Testis (tissue), 3 donors: Measurements from ENCODE around the gene QDPR. TPM values are rescaled to one million over a fixed set of nuclear protein-coding genes. Genes with fewer than 3 reads are reported as not detected.
"Not testable (repeated sequence)": the region's sequence is repeated elsewhere in the genome, so short reads cannot be mapped to it uniquely, and the experiment has no call there.

ENCODE experiments used
- DNase-seq: peaks from one replicate; pipeline ENCODE4 v3.0.0-alpha.2; 2019
- H3K27ac ChIP-seq, 2 donors: fragments of 200-600 bp; sonication (generic); one replicate each; pipeline ENCODE4 v1.5.1; 2019
- H3K27me3 ChIP-seq: fragments of 200-600 bp; sonication (generic); one replicate; pipeline ENCODE4 v1.5.1; 2019
- H3K36me3 ChIP-seq: fragments of 200-600 bp; sonication (generic); one replicate; pipeline ENCODE4 v1.5.1; 2017; ENCODE audit warnings: low read depth; ENCODE audit errors: missing control alignments
- H3K4me1 ChIP-seq: fragments of 200-600 bp; sonication (generic); one replicate; pipeline ENCODE4 v1.5.1; 2019
- H3K4me3 ChIP-seq, 2 donors: fragments of 200-600 bp; sonication (generic); one replicate each; pipeline ENCODE4 v1.5.1; 2017 to 2019
- H3K9me3 ChIP-seq: fragments of 200-600 bp; sonication (generic); one replicate; pipeline ENCODE4 v1.5.1; 2017
- CTCF ChIP-seq, 3 experiments: fragments of 450-650 bp in 2 of 3; fragments of 200-600 bp in 1 of 3; sonication (generic) in 1 of 3; IDR thresholded peaks; one replicate each; pipeline ENCODE4 v1.5.1; 2016 to 2019; ENCODE audit warnings: antibody characterized with exemption in 3 of 3, mild to moderate bottlenecking in 2 of 3, moderate library complexity in 1 of 3
- POLR2A ChIP-seq: fragments of 450-650 bp; IDR thresholded peaks from one replicate; pipeline ENCODE4 v1.6.1; 2017; ENCODE audit warnings: antibody characterized with exemption, mild to moderate bottlenecking, moderate library complexity
- WGBS, 2 donors: methylation state at CpG; one replicate each; pipeline ENCODE4 v1.1.5; 2018; 5-methylcytosine and 5-hydroxymethylcytosine counted together
- intact Hi-C: fragments of 100-400 bp; cut with DNase I; formaldehyde crosslinking; loops from one replicate; pipeline ENCODE4 v1.15.1; 2023; ENCODE audit warnings: low total_unique reads
- polyA plus RNA-seq: library from polyadenylated mRNA; stranded (reverse); fragments of 350-450 nt; fragmentation: Illumina TruSeq; extraction: RNeasy Lipid Tissue Mini Kit (QIAGEN cat#74804); gene quantifications from one replicate; pipeline ENCODE4 v1.2.3, GENCODE V29; 2014; ENCODE audit warnings: low read depth, low replicate concordance; ENCODE audit not compliant: insufficient read depth
- total RNA-seq, 2 donors: library from RNA; depleted of rRNA; stranded (reverse); fragments of >200 nt; gene quantifications; one replicate each; pipeline ENCODE4 v1.2.3, GENCODE V29; 2016

Gene QDPR
- total and polyA plus RNA-seq, 3 donors from 2014 or later, result 15.9 to 31.7 (median 20.7) TPM

GRCh38 chr4:17544831-17545234, 32.9 kb upstream of the QDPR start:
- DNase-seq, result no peak
- WGBS, 2 donors, result 36 to 59% methylated on average over 2 to 3 of the region's 3 CpGs
- Histone ChIP-seq H3K4me1 (no peaks in the 10 kb centered on the region), H3K9me3 (no peaks in the 10 kb centered on the region), H3K36me3 (no peaks in the 10 kb centered on the region), H3K27ac (no peak overlapping the region), H3K27me3 (no peaks in the 10 kb centered on the region), H3K4me3 (no peak overlapping the region)
- intact Hi-C loops, result loop anchor here (5.0 kb wide), 1 partner anchor 92 kb away; no protein-coding TSS in a partner anchor
- TF ChIP-seq CTCF (IDR thresholded peaks at IDR 0.05) (no peak), POLR2A (no peak)

GRCh38 chr4:17544205-17544604, 32.3 kb upstream of the QDPR start:
- 53 to 57% methylated on average over 6 of the region's 6 CpGs for WGBS, 2 donors
- H3K4me1 ChIP-seq, result no peaks in the 10 kb centered on the region
- no peaks in the 10 kb centered on the region for H3K36me3 ChIP-seq
- H3K9me3 ChIP-seq, result no peaks in the 10 kb centered on the region
- DNase-seq, result no peak
- no peak overlapping the region for H3K4me3 ChIP-seq
- TF ChIP-seq POLR2A, result no peak
- no peak for TF ChIP-seq CTCF (IDR thresholded peaks at IDR 0.05)
- intact Hi-C loops, result no loop called here
- H3K27me3 ChIP-seq, result no peaks in the 10 kb centered on the region
- H3K27ac ChIP-seq, result no peak overlapping the region

- H3K36me3 ChIP-seq, H3K4me1 ChIP-seq, H3K4me3 ChIP-seq, DNase-seq, H3K27ac ChIP-seq, intact Hi-C loops, H3K27me3 ChIP-seq, H3K9me3 ChIP-seq: not testable (repeated sequence)
- 84 to 88% methylated on average over 6 of the region's 6 CpGs for WGBS, 2 donors
Measured at GRCh38 chr4:17537060-17537459, 25.2 kb upstream of the QDPR start.

GRCh38 chr4:17535906-17536305, 24.0 kb upstream of the QDPR start:
- Histone ChIP-seq H3K9me3 (no peaks in the 10 kb centered on the region), H3K4me3 (no peak overlapping the region), H3K36me3 (no peaks in the 10 kb centered on the region), H3K4me1 (no peaks in the 10 kb centered on the region), H3K27me3 (no peaks in the 10 kb centered on the region), H3K27ac (no peak overlapping the region)
- 69 to 85% methylated on average over 3 of the region's 3 CpGs for WGBS, 2 donors
- intact Hi-C loops, result no loop called here
- DNase-seq, result peak; percentile 78
- TF ChIP-seq CTCF (IDR thresholded peaks at IDR 0.05), result no peak
- TF ChIP-seq POLR2A, result no peak

- Histone ChIP-seq H3K36me3 (no peaks in the 10 kb centered on the region), H3K4me3 (no peak overlapping the region), H3K27me3 (no peaks in the 10 kb centered on the region), H3K27ac (no peak overlapping the region), H3K4me1 (no peaks in the 10 kb centered on the region), H3K9me3 (no peaks in the 10 kb centered on the region)
- 66 to 74% methylated on average over 4 of the region's 4 CpGs for WGBS, 2 donors
- DNase-seq, result no peak
- TF ChIP-seq CTCF (IDR thresholded peaks at IDR 0.05), result no peak
- no peak for TF ChIP-seq POLR2A
- intact Hi-C loops, result no loop called here
Measured at GRCh38 chr4:17535242-17535641, 23.4 kb upstream of the QDPR start.
